Endometrium (tissue), 2 donors: ENCODE results near the gene CLDN7.

Experiments used
- FAIRE-seq: peaks from 2 replicates; lab custom pipeline; 2012; peaks lifted over from hg19 to GRCh38; lab: Jason Lieb, UNC
- donor health status: control.
- donor health status: control.

The CLDN7 gene

GRCh38 chr17:7262192-7262934, at the start of gene CLDN7:
TSS of gene CLDN7 (minus strand) at chr17:7262478. CDS start at chr17:7262043, 435 bp downstream.
- no peak for FAIRE-seq

- FAIRE-seq: no peak
These were observed 48.9 kb upstream of the CLDN7 start for GRCh38 chr17:7311110-7311705.

- no peak for FAIRE-seq
These were observed 47.4 kb upstream of the CLDN7 start for GRCh38 chr17:7309628-7310027.

GRCh38 chr17:7308625-7309433, 46.6 kb upstream of the CLDN7 start:
- peak; percentile 60 for FAIRE-seq

- no peak for FAIRE-seq
These were observed 45.7 kb upstream of the CLDN7 start for GRCh38 chr17:7307686-7308624.

- peak; percentile 95 for FAIRE-seq
These were observed 44.8 kb upstream of the CLDN7 start, which contains the start of gene EIF5A for GRCh38 chr17:7306911-7307685. TSS of gene EIF5A (plus strand) at chr17:7307628. CDS start at chr17:7309636, 2,008 bp downstream.

- no peak for FAIRE-seq
These were observed 41.9 kb upstream of the CLDN7 start for GRCh38 chr17:7304179-7304578.

- FAIRE-seq: no peak
These were observed 34.0 kb upstream of the CLDN7 start for GRCh38 chr17:7296189-7296861.

GRCh38 chr17:7295230-7296180, 33.2 kb upstream of the CLDN7 start:
- FAIRE-seq: no peak

- no peak for FAIRE-seq
These were observed 32.4 kb upstream of the CLDN7 start, which contains the start of gene YBX2 for GRCh38 chr17:7294614-7295153. TSS of gene YBX2 (minus strand) at chr17:7294639. CDS start at chr17:7294500, 139 bp downstream.

- FAIRE-seq: no peak
These were observed 31.7 kb upstream of the CLDN7 start for GRCh38 chr17:7293816-7294613.

- FAIRE-seq: no peak
These were observed 30.9 kb upstream of the CLDN7 start for GRCh38 chr17:7293159-7293558.

GRCh38 chr17:7292729-7293128, 30.5 kb upstream of the CLDN7 start:
- no peak for FAIRE-seq

- no peak for FAIRE-seq
These were observed 29.9 kb upstream of the CLDN7 start for GRCh38 chr17:7292194-7292593.

GRCh38 chr17:7290685-7291084, 28.4 kb upstream of the CLDN7 start:
- no peak for FAIRE-seq

- no peak for FAIRE-seq
These were observed 27.9 kb upstream of the CLDN7 start for GRCh38 chr17:7290166-7290565.

GRCh38 chr17:7289256-7290032, 27.2 kb upstream of the CLDN7 start:
- FAIRE-seq: no peak
